ES-I3 (cell line): Measurements from ENCODE around the gene UBXN4.
"Not testable (repeated sequence)": the region's sequence is repeated elsewhere in the genome, so short reads cannot be mapped to it uniquely, and the experiment has no call there.

Experiments
- H3K36me3 ChIP-seq: 2 replicates; pipeline ENCODE4 v1.6.1; 2013; ENCODE audit warnings: mild to moderate bottlenecking, low read length, control low read depth, moderate library complexity; ENCODE audit not compliant: insufficient read depth
- H3K4me1 ChIP-seq: 2 replicates; pipeline ENCODE4 v1.6.1; 2013; ENCODE audit warnings: mild to moderate bottlenecking, control low read depth, low read length; ENCODE audit not compliant: insufficient read depth
- H3K9ac ChIP-seq: 2 replicates; pipeline ENCODE4 v1.6.1; 2013; ENCODE audit warnings: low read depth, mild to moderate bottlenecking, low read length, moderate library complexity
- H3K9me3 ChIP-seq: 2 replicates; pipeline ENCODE4 v1.6.1; 2013; ENCODE audit warnings: mild to moderate bottlenecking, low read length, moderate library complexity; ENCODE audit not compliant: control insufficient read depth, insufficient read depth

The UBXN4 gene

GRCh38 chr2:135785032-135785431 lies 43.4 kb downstream of the UBXN4 start:
- Histone ChIP-seq H3K9ac (no peak overlapping the region), H3K36me3 (peaks cover 23% of the 10 kb centered on the region), H3K9me3 (no peaks in the 10 kb centered on the region; the same call in 1 of the 2 replicates), H3K4me1 (peaks cover 20% of the 10 kb centered on the region)

- no peaks in the 10 kb centered on the region; the same call in 1 of the 2 replicates for H3K9me3 ChIP-seq
- H3K9ac ChIP-seq: no peak overlapping the region
- peaks cover 17% of the 10 kb centered on the region for H3K4me1 ChIP-seq
- peaks cover 13% of the 10 kb centered on the region for H3K36me3 ChIP-seq
These were observed 45.2 kb downstream of the UBXN4 start for GRCh38 chr2:135786823-135787222.

DNA sequence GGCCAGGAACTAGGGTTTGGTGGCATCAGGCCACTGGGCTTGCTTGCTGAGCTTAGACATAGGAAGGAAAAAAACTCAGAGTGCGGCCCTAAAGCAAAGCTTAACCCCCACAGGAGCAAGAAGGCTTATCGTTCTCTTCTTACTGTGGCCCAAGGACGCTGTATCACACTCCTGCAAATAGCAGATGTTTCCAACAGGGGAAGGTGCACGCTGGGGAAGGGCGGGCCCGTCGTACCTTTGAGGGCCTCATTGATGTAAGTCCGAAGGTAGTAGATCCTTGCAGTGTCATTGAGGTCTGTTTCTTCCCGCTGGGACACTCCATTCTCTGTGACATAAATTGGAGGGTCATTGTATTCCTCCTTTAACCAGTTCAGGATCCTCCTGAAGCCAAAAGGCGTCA lies 48.8 kb downstream of the UBXN4 start:
- no peaks in the 10 kb centered on the region; the same call in 1 of the 2 replicates for H3K36me3 ChIP-seq
- H3K4me1 ChIP-seq: no peaks in the 10 kb centered on the region
- H3K9ac ChIP-seq: no peak overlapping the region
- H3K9me3 ChIP-seq: no peaks in the 10 kb centered on the region

- no peaks in the 10 kb centered on the region; the same call in 1 of the 2 replicates for H3K36me3 ChIP-seq
- no peak overlapping the region for H3K9ac ChIP-seq
- H3K4me1 ChIP-seq: no peaks in the 10 kb centered on the region
- no peaks in the 10 kb centered on the region for H3K9me3 ChIP-seq
These were observed 49.9 kb downstream of the UBXN4 start for GRCh38 chr2:135791418-135792190.

DNA sequence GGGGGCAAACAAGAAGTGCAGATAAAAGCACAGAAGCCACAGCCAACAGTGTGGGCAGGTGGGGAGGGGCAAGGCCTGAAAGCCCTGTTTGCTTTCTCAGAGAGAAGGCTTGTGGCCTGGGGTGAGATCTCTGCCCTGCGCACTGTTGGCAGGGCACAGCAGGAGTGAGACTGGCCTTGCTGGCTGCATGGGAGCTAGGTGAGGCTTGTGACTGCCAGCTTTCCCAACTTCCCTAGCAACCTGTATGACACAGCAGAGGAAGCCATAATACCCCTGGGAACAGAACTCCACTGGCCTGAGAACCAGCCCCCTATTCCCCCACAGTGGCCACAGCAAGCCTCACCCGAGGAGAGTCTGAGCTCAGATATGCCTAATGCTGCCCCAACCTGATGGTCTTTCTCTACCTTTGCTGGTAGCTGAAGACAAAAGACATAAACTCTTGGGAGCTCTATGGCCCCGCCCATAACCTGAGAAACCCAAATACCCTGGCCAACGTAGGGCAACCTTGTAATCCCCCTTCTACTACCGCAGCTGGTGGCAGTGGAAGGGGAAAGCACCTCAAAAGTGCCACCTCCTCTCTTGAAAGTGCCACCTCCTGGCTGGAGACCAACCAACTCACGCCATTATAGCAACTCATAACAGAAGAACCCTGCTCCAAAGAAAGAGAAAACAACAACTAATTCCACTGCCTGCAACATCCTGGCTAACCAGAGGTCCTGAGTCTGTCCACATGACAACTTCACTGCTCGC lies 50.9 kb downstream of the UBXN4 start:
- Histone ChIP-seq H3K36me3 (no peaks in the 10 kb centered on the region; the same call in 1 of the 2 replicates), H3K4me1 (no peaks in the 10 kb centered on the region), H3K9me3 (no peaks in the 10 kb centered on the region), H3K9ac (no peak overlapping the region)

DNA sequence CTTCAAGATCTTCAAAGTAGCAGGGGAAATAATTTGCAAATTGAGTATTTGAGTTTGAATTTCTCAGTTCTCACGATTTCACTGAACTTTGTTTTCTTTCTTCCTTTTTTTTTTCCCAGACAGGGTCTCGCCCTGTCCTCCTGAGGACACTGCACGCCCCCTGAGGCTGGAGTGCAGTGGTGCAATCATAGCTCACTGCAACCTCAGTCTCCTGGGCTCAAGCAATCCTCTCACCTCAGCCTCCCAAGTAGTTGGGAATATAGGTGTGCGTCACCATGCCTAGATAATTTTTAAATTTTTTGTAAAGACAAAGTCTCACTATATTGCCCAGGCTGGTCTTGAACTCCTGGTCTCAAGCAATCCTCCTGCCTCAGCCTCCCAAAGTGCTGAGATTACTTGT lies 54.0 kb downstream of the UBXN4 start:
- H3K36me3 ChIP-seq, H3K9me3 ChIP-seq, H3K4me1 ChIP-seq, H3K9ac ChIP-seq: not testable (repeated sequence)

DNA sequence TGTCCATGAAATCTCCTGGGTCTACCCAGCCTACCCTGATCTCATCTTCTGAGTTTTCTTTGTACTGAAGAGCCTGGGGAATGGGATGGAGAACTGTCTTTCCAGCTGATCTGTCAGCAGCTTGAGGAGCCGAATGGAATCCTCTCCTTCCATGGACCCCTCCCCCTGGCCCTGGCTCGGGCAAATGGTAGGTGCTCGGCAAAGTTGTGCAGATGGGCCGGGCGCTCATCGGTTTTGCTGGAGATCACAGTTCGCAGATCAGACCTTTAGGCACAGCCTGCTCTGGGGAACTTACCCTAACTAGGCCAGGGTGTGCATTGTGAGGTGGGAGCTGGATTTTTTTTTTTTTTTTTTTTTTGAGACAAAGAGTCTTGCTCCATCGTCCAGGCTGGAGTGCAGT lies 55.0 kb downstream of the UBXN4 start:
- H3K9ac ChIP-seq: no peak overlapping the region
- H3K36me3 ChIP-seq: no peaks in the 10 kb centered on the region
- H3K4me1 ChIP-seq: no peaks in the 10 kb centered on the region
- no peaks in the 10 kb centered on the region for H3K9me3 ChIP-seq

DNA sequence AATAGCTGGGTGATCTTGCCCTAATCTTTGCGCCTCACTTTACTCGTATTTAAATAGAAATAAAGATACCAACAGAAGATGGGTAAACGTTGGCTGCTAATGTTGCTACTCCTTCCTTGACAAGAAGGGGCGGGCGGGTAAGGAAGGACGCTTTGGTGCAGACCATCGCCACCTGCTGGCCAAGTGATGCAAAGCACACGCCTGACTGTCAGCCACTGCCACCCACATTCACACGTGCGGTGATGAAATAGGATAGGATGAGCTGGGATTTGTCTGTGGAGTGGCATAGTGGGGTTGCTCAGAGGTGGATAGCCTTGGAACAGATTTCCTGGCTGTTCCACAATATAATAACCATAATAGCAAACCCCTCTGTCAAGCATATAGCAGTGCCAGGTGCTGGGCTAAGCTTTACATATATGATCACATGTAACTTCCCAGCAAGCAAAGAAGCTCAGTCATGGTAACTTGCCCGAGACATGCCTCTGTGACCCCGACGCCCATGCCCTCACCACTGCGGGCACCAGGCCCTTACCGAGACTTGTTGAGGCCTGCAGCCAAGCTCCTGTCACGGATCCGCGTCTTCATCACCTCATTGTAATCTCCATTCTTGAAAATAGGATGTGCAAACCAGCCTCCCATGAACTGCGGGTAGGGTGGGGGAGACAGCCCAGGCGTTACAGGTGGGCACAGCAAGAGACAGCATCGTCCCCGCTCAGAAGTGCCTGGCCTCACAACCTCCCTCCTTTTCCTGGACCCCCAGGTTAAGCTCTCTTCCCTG lies 56.0 kb downstream of the UBXN4 start:
- H3K9me3 ChIP-seq: no peaks in the 10 kb centered on the region; the same call in 1 of the 2 replicates
- no peaks in the 10 kb centered on the region for H3K4me1 ChIP-seq
- H3K36me3 ChIP-seq: no peaks in the 10 kb centered on the region
- no peak overlapping the region for H3K9ac ChIP-seq

- Histone ChIP-seq H3K9me3 (no peaks in the 10 kb centered on the region; the same call in 1 of the 2 replicates), H3K9ac (no peak overlapping the region), H3K36me3 (no peaks in the 10 kb centered on the region), H3K4me1 (no peaks in the 10 kb centered on the region)
These were observed 56.6 kb downstream of the UBXN4 start for GRCh38 chr2:135798275-135798705.

- Histone ChIP-seq H3K9ac (no peak overlapping the region), H3K9me3 (no peaks in the 10 kb centered on the region; the same call in 1 of the 2 replicates), H3K36me3 (no peaks in the 10 kb centered on the region), H3K4me1 (no peaks in the 10 kb centered on the region)
These were observed 57.1 kb downstream of the UBXN4 start for GRCh38 chr2:135798762-135799161.

DNA sequence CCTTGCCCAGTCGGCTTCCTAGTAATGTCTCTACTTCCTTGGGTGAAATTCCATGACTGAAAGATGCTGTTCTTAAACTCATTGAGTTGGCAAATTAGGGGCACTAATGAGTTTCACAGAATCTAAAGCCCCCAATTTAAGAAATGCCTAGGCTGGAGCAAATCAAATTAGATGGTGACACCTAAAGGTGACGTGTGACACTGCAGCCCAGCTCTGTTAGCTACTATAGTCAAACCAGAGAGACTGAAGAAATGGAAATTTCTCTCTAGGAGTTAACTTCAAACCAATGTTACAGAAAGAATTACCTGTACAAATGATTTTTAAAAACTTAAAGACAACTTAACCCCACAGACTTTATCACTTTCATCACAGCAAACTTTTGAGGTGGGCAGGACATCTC lies 58.1 kb downstream of the UBXN4 start:
- Histone ChIP-seq H3K4me1 (no peaks in the 10 kb centered on the region), H3K36me3 (no peaks in the 10 kb centered on the region), H3K9ac (no peak overlapping the region), H3K9me3 (no peaks in the 10 kb centered on the region; the same call in 1 of the 2 replicates)

GRCh38 chr2:135800513-135801460 lies 59.1 kb downstream of the UBXN4 start:
- no peaks in the 10 kb centered on the region for H3K4me1 ChIP-seq
- H3K9me3 ChIP-seq: no peaks in the 10 kb centered on the region; the same call in 1 of the 2 replicates
- no peaks in the 10 kb centered on the region for H3K36me3 ChIP-seq
- H3K9ac ChIP-seq: no peak overlapping the region

DNA sequence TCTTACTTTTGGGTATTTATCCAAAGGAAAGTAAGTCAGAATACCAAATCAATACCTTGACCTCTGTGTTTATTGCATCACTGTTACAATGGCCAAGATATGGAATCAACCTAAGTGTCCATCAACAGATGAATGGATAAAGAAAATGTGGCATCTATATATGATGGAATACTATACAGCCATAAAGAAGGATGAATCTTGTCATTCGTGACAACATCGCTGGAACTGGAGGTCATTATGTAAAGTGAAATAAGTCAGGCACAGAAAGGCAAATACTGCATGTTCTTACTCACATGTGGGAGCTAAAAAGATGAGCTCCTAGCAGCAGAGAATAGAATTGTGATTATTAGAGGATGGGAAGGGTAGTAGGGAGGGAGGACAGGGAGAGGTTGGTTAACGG lies 60.7 kb downstream of the UBXN4 start:
- no peaks in the 10 kb centered on the region for H3K36me3 ChIP-seq
- no peaks in the 10 kb centered on the region for H3K4me1 ChIP-seq
- no peaks in the 10 kb centered on the region; the same call in 1 of the 2 replicates for H3K9me3 ChIP-seq
- no peak overlapping the region for H3K9ac ChIP-seq
